HEK293T (cell line): ENCODE data around the gene RAD51B.

Experiments used
- ARNT ChIP-seq: fragments of 450-650 bp; IDR thresholded peaks from 2 replicates; pipeline ENCODE4 v1.6.1; 2017; ENCODE audit warnings: mild to moderate bottlenecking
- ELF4 ChIP-seq: fragments of 450-650 bp; IDR thresholded peaks from 2 replicates; pipeline ENCODE4 v1.6.1; 2017; ENCODE audit warnings: antibody characterized with exemption
- FOXK2 ChIP-seq: fragments of 450-650 bp; IDR thresholded peaks from 2 replicates; pipeline ENCODE4 v1.6.1; 2016; ENCODE audit warnings: mild to moderate bottlenecking
- PKNOX1 ChIP-seq: fragments of 450-650 bp; IDR thresholded peaks from 2 replicates; pipeline ENCODE4 v1.6.1; 2016
- SP1 ChIP-seq: fragments of 450-650 bp; IDR thresholded peaks from 2 replicates; pipeline ENCODE4 v1.6.1; 2017
- SUZ12 ChIP-seq: fragments of 450-650 bp; IDR thresholded peaks from 2 replicates; pipeline ENCODE4 v1.6.1; 2016; ENCODE audit warnings: mild to moderate bottlenecking

- TF ChIP-seq ARNT, result no peak
- TF ChIP-seq FOXK2, result no peak
- TF ChIP-seq SP1, result no peak
- TF ChIP-seq ELF4, result no peak
- TF ChIP-seq SUZ12, result no peak
- TF ChIP-seq PKNOX1, result no peak
Observed at GRCh38 chr14:68372368-68372767, 552.8 kb downstream of the RAD51B start.
